22Rv1 (cell line): ENCODE data around the gene BPIFA2.

Source experiments
- ZFX ChIP-seq: fragments of 450-650 bp; IDR thresholded peaks from 2 replicates; pipeline ENCODE4 v1.6.1; 2017; ENCODE audit warnings: antibody characterized with exemption, borderline replicate concordance
- TF ChIP-seq, protein P1 (sequence below): fragments of 450-650 bp; IDR thresholded peaks from 2 replicates; pipeline ENCODE4 v1.5.1; 2017; ENCODE audit warnings: mild to moderate bottlenecking

DNA sequence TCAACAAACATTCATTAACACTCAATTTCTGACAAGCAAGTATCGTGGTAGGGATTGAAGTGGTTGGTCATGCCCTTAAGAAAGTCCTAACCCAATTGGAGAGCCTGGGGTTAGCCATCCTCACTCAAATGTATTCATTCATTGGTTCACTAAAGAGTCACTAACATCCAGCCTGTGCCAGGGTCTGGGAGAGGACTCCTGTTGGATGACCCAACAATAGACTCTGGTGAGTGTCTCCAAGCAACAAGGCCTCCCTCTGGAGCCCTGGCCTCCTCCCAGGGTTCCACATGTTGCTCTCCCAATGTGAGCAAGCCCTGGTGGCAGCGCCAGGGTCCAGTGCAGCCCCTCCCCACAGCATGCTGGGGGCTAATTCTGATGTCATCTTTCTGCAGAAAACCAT, 49.1 kb downstream of the BPIFA2 start, which contains the start of gene BPIFA3:
- TF ChIP-seq, protein P1, sequence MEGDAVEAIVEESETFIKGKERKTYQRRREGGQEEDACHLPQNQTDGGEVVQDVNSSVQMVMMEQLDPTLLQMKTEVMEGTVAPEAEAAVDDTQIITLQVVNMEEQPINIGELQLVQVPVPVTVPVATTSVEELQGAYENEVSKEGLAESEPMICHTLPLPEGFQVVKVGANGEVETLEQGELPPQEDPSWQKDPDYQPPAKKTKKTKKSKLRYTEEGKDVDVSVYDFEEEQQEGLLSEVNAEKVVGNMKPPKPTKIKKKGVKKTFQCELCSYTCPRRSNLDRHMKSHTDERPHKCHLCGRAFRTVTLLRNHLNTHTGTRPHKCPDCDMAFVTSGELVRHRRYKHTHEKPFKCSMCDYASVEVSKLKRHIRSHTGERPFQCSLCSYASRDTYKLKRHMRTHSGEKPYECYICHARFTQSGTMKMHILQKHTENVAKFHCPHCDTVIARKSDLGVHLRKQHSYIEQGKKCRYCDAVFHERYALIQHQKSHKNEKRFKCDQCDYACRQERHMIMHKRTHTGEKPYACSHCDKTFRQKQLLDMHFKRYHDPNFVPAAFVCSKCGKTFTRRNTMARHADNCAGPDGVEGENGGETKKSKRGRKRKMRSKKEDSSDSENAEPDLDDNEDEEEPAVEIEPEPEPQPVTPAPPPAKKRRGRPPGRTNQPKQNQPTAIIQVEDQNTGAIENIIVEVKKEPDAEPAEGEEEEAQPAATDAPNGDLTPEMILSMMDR: no peak
- TF ChIP-seq ZFX: no peak
